Fibroblast of upper back skin (primary cell): Measurements from ENCODE around the gene PRKCQ.
A peak's percentile ranks its signal among the peaks of the same experiment; 100 is the strongest.
"Not testable (repeated sequence)": the region's sequence is repeated elsewhere in the genome, so short reads cannot be mapped to it uniquely, and the experiment has no call there.

Experiments
- DNase-seq: peaks from one replicate; pipeline ENCODE4 v3.0.0-alpha.2; 2013

The PRKCQ gene

GRCh38 chr10:6593241-6593671 is 13.2 kb upstream of the PRKCQ start:
- no peak for DNase-seq

DNA sequence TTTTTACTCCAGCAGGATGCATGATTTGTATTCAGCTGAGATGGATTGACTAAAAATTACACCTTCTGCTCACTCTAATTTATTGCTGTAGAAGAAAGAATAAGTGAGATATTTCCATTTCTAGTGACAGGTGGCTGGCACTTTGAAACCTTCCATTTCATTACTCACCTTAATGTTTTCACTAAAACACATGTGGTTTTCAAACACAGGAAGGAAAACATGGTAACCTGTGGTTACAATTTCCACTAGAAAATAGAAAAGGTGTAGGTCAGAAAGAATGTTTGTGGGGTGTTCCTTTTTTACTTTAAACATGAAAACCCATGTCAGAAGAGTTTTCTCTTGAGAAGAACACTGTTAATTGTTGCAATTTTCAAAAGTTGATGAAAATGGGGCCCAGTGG is 12.0 kb upstream of the PRKCQ start:
- no peak for DNase-seq

- DNase-seq = no peak
Observed at GRCh38 chr10:6591668-6592067, 11.6 kb upstream of the PRKCQ start.

- DNase-seq = no peak
Observed at GRCh38 chr10:6590100-6590499, 10.0 kb upstream of the PRKCQ start.

DNA sequence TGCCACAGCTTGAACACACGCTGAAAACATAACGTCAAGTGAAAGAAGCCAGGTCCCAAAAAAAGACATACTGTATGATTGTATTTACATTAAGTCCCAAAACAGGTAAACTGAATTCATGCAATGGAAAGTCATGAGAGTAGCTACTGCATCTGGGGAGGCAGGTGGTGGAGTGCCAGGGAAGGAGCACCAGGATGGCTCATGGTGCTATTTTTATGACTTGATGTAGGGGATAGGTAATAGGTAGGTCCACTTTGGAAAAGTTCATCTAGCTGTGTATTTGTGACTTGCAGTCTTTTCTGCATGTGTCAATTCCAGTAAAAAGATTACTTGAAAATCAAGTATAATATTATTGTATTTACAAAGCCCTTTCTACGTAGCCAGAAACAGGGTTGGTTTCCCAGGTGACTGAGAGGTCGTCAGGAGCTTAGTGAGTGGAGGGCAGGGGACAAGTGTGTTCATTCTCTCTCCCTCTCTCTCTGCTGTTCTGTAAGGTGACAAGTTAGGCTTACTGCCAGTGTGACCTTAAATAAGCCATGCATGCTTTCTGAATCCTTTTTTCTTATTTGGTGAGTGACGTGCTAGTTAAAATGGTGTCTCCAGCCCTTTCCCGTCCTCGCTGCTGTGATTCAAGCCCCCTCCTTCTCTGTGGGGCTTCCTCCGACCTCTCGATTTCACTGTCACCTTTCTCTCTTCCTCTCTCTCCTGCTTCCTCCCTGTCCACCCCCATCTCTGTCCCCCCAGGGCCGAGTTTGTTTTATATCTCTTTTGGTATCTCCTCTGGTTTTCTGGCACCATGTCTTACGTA is 9.4 kb upstream of the PRKCQ start:
- no peak for DNase-seq

GRCh38 chr10:6588845-6589244 is 8.8 kb upstream of the PRKCQ start:
- DNase-seq = no peak

GRCh38 chr10:6588082-6588481 is 8.0 kb upstream of the PRKCQ start:
- DNase-seq = no peak

DNA sequence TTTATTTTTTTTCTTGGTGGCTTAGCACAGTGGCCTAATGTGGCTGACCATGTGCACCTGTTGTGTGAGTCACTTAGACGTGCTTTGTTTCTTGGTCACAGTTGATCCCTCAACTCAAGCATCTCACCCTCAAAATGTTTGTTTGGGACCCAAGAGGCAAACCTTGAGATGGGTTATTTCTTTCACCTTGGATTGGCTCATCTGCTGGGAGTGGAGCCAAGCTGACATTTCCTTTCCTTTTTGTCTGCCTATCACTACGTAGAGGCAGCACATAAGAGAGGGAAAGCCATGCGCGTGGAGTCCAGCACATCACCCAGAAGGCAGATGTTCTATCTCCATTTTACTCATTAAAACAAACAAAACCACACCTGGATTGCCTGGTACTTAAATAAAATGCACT is 6.4 kb upstream of the PRKCQ start:
- no peak for DNase-seq

GRCh38 chr10:6583447-6583846 is 3.4 kb upstream of the PRKCQ start:
- DNase-seq = no peak

- not testable (repeated sequence) for DNase-seq
Observed at GRCh38 chr10:6582913-6583312, 2.8 kb upstream of the PRKCQ start.

- no peak for DNase-seq
Observed at GRCh38 chr10:6582298-6582697, 2.2 kb upstream of the PRKCQ start.

GRCh38 chr10:6581778-6582228 is 1.7 kb upstream of the PRKCQ start:
- no peak for DNase-seq

- DNase-seq = not testable (repeated sequence)
Observed at GRCh38 chr10:6581223-6581622, 1.1 kb upstream of the PRKCQ start.

- peak; percentile 41 for DNase-seq
Observed at GRCh38 chr10:6580279-6581029, 378 bp upstream of the PRKCQ start.

DNA sequence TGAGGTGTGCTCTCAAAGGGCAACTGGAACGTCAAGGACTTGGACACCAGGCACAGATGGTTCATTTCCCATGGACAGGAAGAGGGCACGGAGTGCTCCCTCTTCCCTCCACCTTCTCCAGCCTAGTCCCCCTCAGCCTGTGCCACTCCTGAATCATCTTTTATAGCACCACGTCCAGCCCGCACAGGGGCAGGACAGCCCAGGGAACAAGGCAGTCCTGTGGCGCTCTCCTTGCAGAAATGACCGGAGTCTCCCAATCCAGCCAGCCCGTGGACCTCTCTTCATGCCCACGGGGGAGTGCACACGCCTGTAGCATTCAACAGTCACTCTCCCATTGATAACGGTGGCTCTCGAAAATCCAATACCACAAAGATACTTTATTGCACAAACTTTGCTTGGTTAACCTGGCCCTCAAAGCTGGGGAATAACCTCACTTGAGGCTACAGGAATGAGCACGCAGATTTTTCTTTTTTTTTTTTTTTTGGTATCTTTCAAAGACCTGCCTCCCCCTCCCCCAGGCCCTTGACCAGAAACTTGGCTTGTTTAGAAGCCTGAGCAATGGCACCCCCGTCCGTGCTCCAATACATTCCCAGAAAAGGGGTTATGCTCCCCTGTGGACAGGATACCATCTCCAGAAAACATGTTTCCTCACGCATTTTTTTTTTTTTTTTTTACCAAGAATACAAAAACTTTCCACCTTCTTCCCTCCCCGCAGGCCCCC is 733 bp downstream of the PRKCQ start:
- no peak for DNase-seq

DNA sequence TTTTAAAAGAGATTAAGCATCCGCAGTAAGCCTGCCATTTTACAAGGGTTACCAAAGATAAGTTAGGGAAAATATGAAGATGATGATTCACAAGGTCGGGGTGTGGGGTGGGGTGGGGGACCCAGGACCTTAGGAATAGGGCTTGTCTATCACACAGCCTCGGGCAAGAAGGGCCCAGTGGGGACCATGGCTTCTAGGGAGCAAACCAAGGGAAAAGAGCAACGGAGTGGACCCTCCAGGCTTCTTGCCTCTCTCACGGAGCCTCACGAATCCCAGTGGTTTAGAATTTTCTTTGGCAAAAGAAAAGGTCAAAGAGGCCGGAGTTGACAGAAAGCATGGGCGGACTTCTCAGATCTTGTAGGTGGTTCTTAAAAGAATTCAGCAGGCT is 1.3 kb downstream of the PRKCQ start:
- no peak for DNase-seq

DNA sequence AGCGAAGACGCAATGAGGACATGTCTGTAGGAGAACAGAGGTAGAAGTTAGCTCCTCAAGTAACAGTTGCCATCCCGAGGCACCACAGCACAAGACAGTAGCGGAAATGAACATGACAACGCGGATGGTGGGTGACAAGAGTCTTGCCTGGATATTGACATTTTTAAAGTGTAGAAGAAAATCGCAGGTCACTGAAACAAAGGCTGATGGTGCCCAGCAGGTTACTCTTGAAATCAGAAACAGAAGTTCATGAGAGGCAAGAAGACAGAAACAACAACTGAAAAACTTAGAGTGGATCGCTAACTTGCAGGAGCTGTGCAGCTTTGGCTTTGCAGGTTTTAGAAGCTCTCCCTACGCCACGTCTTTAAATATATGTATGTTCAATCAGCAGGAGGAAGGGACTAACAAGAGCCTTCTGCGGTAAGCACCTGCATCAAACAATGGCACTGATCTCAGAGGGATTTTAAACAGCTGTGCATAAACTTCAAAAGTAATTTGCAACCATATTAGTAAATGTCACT is 1.8 kb downstream of the PRKCQ start:
- no peak for DNase-seq

DNA sequence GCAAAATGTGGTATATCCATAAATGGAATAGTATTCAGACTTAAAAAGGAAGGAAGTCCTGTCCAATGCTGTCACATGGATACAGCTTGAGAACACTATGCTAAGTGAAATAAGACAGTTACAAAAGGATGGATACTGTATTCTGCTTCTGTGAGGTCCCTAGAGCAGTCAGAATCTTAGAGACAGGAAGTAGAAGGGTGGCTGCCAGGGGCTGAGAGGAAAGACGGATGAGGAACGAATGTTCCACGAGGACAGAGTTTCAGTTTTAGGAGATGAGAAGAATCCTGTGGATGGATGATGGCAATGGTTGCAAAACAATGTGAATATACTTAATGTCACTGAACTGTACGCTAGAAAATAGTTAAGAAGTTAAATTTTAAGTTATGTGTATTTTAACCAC is 3.8 kb downstream of the PRKCQ start:
- no peak for DNase-seq

DNA sequence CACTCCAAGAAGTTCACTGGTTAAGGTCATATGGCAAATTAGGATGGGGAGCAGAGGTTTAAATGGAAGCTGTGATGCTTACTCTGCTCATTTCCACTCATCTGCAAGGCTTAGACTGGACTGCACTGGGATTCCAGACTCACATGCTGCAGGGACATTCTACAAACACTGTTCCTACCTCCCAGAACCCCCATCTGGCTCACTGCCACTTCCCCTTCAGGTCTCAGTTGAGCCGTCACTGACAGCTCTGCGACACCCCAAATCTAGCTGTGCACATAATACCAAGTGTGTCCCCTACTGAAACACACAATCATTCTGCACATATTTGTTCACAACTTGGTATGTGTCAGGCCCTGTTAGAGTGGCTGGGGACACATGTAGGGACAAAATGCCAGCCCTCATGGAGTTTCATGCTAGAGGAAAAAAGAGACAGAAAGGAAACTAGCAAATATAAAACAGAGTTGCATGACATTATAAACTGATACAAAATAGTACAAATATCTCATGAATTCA is 5.4 kb downstream of the PRKCQ start:
- no peak for DNase-seq

- DNase-seq = no peak
Observed at GRCh38 chr10:6570893-6571292, 9.2 kb downstream of the PRKCQ start.

DNA sequence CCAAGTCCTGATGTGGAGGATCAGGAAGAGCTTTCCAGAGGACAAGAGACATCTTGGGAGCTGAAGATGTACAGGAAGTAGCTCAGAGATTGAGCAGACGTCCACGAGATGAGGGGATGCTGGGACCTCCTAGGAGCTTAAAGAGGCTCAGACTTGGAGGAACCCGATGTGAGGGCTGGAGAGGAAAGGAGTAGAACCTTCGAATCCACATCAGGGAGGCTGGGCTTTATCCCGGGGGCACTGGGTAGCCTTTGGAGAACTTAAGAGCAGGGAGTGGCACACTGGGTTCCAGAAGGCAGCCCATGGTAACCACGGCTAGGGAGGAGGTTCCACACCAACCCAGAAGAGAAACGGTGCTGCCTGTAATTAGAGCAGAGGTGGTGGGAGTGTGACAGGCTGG is 10.8 kb downstream of the PRKCQ start:
- no peak for DNase-seq

- no peak for DNase-seq
Observed at GRCh38 chr10:6567884-6568283, 12.2 kb downstream of the PRKCQ start.

- DNase-seq = no peak
Observed at GRCh38 chr10:6567203-6567703, 12.8 kb downstream of the PRKCQ start.
